NCI-H2029 (cell line): ENCODE results near the gene TMCO2.

ENCODE experiments used
- DNase-seq: peaks from one replicate; lab custom pipeline; 2025; lab: John Stamatoyannopoulos, UW

Gene TMCO2

DNA sequence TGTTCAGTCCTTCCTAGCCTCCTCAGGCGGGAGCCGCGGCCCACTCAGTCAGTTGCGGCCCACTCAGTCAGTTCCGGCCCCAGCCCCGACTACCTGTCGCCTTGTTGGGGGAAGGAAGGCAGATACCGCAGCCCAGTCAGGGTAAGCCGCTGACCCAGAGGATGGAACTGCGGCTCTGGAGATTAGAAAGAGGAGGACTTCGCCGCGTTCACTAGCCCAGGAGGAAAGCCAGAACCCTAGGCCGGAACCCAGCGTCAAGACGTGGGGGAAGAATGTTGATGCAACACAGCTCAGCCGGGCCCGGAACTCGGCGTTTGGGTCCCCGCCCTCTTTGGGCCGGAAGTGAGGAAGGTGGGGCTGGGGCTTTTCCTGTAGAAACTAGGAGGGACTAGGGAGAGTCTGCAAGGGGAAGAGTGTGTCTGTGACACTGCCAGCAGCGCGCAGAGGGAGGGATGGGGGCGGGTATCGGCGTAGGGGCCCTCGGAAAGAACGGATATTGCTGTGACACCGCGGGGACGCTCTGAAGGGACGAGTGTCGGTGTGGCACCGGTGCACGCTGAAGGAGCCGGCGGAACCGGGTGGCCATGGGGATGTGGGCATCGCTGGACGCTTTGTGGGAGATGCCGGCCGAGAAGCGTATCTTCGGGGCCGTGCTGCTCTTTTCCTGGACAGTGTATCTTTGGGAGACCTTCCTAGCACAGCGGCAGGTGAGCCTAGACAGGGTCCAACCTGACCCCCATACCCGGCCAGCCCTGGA lies 10.1 kb downstream of the TMCO2 start, which contains the start of gene ZMPSTE24:
TSS of gene ZMPSTE24 (plus strand) at position 549 of the 757 bp plus-strand sequence. CDS start at position 585, 36 bp downstream.
- peak; percentile 100 for DNase-seq

DNA sequence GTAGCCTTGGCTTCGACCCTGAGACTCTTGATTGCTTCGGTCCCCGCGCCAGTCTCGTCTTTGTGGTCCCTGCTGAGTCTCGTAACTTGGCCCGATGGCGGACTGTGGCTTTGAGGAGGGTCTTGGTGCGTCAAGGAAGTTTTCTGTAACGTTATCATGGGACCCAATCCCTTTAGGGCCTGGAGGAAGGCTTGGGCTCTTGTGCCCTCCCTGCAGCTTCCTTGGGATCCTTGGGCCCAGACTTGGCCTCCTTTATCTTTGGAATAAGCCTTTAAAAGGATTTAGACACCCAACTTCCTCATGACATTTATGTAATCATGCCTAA lies 10.7 kb downstream of the TMCO2 start:
- peak; percentile 68 for DNase-seq

DNA sequence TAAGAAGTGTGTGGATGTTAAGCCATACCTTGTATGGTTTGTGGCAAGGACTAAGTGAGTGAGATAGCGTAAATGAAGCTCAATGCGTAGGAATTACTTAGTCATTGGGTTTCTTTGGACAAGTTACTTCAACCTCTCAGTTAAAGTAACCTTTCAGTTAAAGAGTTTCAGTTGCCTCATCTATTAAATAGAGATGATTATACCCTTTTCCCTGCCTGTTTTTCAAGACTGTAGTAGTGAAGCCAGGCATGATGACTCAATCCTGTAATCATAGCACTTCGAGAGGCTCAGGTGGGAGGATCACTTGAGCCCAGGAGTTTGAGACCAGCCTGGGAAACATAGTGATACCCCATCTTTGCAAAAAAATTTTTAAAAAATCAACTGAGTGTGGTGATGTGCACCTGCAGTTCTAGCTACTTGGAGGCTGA lies 16.6 kb downstream of the TMCO2 start:
- DNase-seq = no peak

DNA sequence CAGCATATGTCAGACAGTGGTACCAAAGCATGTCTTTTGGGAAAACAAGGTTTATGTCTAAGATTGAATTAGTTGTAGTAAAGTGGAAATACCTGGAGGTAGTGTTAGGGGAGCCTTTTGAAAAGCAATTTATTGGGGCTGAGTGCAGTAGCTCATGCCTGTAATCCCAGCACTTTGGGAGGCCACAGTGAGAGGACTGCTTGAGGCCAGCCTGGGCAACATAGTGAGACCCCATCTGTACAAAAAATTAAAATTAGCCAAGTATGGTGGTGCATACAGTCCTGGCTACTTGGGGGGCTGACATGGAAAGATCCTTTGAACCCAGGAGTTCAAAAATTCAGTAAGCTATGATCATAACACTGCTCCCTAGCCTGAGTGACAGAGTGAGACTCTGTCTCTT lies 17.6 kb downstream of the TMCO2 start:
- no peak for DNase-seq

DNA sequence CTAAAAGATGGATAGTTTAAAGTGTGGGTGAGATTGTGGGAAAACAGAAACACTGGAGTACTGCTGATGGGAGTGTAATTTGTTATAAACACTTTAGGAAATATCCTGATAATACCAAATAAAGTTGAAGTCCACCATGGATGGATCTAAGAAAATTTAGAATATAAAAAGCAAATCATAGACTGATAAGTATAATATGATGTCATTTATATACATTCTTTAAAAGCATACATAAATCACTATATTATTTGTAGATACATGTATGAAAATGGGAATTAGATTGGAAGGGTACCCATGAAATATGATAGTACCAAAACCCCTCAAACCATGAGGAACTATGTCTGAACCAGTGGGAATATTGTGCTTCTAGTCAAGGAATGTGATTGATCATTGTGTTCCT lies 18.2 kb downstream of the TMCO2 start:
- no peak for DNase-seq

DNA sequence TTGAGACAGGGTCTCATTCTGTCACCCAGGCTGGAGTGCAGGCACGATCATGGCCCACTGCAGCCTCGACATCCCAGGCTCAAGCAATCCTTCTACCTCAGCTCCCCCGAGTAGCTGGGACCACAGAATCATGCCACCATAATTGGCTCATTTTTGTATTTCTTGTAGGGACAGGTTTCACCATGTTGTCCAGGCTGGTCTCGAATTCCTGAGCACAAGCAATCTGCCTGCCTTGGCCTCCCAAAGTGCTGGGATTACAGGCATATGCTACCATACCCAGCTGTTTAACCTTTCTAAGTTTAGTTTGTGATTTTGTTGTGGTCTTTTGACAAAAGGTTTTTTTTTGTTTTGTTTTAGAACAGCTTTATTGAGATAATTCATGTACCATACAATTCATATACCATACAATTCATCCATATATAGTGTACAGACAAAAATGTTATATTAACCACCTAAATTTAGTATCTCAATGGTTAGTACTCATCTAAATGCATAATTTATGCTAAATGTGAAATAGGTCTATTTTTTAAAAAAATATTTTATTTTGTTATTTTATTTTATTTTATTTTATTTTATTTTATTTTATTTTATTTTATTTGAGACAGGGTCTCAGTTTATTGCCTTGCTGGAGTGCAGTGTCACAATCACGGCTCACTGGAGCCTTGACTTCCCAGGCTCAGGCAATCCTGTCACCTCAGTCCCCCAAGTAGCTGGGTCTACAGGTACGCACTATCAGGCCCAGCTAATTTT lies 19.2 kb downstream of the TMCO2 start:
- no peak for DNase-seq

DNA sequence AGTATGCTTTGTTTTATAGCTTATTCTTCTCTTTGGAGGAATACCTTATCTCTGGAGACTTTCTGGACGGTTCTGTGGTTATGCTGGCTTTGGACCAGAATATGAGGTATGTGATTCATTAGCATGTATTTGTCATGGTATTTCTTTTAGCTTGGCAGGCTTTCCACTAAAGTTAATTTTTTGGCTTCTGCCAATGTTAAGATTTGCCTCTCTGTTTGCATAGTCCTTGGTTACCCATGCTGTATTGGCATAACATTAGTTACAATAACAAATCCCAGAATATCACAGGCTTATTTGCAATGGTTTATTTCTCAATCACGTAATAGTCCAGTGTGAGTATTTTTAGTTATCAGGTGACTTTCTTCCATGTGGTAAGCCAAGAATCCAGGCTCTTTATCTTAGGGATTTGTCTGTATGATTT lies 20.0 kb downstream of the TMCO2 start:
- no peak for DNase-seq

DNA sequence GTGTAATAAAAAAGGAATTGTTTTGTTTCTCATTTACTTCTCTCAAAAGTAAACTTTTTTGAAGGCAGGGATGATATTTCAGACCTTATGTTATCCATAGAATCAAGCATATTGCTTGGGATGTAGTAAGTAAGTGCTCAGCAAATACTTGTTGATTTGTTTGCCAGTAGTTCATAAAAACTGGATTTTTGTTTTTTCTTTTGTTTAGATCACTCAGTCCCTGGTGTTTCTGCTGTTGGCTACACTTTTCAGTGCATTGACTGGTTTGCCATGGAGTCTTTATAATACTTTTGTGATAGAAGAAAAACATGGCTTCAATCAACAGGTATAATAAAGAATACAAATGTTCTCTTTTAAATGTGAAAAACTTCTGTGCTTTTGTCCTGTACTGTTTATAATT lies 20.5 kb downstream of the TMCO2 start:
- no peak for DNase-seq

DNA sequence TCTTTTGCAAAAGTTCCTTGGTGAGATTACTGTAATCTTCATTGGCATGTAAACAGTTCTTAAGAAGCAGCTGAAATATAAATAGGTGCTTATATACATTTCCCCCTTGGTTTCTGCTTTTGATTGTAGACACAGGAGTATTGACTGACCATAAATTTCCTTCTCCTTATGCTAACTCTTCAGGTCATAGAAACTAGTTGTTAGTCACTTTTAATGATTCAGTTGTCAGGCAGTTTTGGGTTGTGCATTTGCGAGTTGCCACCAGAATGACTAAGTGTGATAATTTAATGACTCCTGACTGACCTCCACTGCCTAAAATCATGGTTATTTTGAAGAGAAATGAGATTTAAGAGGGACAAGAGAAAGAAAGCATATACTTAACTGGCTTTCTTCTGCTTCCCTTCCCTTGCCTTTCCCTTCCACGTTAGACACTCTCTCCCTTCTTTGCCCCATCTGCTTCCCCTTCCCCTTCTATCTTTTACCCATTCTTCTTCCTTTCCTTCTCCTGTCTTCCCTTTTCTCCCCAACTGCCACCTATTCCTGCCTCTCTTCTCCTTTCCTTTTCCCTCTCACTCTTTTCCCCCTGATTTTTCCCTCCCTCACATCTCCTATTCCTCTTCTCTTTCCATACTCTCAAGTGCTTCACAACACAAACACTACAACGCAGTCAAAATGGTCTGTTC lies 22.6 kb downstream of the TMCO2 start:
- no peak for DNase-seq

DNA sequence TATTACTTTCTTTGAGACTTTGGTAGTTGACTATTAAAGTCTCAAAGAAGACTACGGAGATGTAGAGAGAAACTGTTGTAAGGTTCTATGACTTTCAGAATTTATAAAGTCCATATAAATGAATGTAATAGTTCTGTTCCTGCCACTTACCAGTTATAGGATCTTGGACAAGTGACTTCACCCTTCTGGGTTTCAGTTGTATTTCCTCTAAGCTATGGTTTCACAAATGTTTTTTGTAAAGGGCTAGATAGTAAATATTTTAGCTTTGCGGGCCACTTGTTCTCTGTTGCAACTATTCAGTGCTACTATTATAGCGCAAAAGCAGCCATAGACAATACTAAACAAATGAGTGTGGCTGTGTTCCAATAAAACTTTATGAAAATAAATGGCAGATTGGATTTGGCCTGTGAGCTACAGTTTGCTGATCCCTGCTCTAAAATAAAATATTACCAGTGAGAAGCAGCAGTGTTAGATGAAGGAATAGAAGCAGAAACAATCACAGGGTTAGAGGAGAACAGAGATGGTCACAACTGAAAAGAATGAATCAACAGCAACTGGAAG lies 25.0 kb downstream of the TMCO2 start:
- no peak for DNase-seq

DNA sequence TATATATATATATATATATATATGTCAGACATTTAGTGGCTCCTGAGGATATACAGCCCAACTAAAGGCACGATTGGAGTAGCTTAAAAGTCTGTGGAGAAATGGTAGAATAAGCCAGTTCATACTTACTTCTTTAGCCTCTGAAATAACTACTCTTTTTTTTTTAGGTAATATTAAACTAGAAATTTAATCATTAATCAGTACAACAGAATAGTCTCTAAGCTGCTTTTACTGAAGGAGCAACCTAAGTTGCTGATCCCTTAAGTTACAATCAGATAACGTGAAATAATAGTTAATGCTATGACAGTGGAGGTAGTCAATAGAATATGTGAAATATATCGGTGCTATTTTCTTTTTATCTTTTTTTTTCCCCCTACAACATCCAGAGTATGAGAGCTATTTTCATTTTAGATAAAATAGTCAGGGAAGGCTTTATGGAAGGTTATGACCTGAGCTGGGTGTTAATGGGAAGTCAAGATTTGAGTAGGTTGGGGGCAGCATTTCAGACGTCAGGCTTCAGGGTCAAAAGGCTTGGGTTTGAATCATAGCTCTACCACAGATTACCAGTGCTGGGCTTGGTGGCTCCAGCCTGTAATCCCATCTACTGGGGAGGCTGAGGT lies 25.9 kb downstream of the TMCO2 start:
- no peak for DNase-seq

DNA sequence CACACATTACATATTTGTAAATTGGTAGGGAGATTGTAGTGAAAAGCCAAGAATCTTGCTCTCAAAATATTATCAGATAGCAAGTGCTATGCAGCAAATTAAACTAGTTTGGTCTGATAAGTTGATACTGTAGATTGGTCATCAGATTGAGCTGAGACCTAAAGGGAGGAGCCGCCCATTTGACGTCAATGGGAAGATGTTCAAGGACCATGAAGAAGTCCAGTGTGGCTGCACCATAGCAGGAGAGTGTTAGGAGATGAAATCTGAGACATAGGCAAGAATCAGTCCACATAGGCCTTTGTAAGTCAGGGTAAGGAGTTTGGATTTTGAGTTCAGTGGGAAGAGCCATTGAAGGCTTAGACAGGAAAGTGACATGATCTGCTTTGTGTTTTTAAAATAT lies 26.6 kb downstream of the TMCO2 start:
- no peak for DNase-seq

DNA sequence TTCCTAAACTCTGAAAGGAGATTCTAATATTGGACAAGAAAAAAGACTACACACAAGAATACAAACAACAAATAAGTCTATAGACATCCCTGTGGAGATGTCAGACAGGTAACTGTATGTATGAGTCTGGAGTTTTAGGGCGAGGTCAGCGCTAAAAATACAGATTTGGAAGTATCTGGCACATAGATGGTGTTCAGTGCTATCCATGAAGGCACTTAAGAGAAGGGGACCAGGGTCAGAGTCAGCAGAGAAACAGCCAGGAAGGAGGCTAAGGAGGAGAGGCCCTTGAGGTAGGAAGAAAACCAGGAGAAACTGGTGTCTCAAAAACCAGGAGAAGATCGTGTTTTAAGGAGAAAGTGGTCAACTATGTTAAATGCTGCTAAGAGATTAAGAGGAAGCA lies 28.4 kb downstream of the TMCO2 start:
- no peak for DNase-seq

DNA sequence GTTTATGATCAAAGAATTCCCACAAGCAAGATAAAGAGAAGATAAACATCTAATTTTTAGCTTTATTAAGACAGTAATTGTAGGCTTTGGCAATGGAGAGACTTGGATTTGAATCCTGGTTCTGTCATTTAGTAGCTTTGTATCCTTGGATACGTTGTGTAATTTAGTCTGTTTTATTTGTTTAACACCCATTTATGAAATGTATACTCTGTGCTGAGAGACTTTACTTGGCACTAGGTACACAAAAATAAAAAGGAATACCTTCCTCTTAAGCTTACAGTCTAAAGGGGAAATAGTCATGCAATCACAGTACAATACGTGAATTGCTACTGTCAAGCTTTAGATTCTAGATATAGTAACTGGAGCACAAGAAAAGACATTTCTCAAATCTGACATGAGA lies 34.1 kb downstream of the TMCO2 start:
- peak; percentile 100 for DNase-seq

DNA sequence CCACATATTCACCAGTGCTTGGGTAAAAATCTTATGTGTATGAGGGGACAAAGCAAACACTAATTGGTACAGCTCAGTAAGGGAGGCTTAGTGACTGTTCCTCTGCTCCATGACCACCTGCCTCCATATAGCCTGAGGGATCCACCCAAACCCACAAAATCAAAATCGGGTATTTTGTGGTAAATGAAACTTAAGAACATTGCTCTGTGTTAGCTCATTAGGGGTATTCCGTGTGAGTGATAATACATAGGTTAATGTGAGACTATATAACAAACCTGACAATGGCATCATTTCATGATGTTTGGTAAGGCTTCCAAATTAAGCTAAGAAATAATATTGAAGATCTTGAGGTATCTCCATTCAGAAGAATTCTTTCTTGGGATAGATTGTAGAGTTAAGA lies 43.6 kb downstream of the TMCO2 start:
- no peak for DNase-seq

DNA sequence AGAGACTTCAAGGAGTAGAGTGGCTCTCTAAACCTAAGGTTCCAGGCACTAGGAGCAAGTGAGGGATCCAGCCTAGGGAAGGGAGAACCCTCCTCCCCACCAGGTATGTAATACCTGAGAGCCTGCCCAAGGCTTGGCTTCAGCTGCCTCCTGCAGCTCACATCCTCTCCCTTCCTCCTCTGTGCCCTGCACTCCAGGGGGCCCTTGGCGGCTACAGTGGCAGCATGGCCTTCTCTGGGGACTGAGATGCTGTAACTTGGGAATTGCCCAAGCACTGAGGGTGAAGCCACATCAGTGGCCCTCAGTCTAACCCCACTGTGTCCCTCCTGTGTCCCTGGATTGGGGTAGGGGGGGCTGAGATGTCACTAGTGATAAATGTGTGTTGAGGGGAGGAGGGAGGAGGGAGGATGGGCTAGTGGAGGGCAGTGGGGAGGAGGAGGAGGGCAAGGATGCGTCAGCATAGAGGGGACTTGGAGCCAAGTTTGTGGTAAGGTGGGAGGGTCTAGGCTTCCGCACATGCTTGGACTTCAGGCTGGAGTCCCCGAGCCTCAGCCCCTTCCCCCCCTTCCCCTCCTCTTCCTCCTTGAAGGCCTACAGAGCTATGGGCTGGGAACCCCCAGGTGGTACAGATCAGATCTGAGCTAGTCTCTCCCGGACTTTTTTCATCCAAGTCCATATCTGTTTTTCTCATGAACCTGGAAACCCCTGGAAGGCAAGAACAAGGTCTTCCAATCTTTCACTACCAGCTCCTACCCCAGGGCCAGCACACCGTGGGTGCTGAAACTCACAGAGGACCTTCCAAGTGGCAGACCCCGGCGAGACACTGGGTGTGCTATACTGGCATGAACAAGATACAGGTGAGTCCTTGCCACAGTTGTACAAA lies 51.9 kb downstream of the TMCO2 start:
- no peak for DNase-seq

DNA sequence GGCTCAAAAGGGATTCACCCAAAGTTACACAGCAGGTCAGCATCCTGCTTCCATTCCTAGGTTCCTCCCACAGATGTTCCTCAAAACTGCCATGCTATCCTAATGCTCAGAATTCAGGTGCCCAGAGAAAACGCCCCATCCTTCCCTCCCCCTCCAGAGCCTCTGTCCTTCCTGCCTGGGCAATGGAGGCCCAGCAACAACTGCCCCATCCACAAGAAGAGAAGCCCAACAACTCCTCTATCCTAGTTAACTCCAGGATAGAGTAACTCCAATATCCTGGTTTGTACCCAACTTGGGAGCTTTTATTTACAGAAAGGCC lies 52.5 kb downstream of the TMCO2 start:
- no peak for DNase-seq

DNA sequence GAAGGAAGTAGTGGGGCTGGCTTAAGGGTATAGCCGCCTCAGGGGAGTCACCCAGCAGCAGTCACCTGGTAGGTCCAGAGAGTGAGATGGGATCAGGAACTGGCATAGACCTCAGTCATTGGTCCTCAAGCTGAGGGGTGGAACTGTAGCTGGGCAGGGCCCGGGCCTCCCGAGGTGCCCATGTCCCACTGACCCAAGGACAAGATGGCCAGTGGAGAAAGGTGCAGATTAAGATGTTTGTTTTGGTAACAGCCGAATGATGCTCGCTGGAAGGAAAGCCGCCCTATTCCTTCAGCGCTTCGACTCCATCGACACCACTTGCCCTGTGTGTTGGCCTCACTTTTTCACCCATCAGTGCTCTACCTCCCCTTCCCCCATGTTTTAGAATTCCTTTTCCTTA lies 52.9 kb downstream of the TMCO2 start:
- no peak for DNase-seq

DNA sequence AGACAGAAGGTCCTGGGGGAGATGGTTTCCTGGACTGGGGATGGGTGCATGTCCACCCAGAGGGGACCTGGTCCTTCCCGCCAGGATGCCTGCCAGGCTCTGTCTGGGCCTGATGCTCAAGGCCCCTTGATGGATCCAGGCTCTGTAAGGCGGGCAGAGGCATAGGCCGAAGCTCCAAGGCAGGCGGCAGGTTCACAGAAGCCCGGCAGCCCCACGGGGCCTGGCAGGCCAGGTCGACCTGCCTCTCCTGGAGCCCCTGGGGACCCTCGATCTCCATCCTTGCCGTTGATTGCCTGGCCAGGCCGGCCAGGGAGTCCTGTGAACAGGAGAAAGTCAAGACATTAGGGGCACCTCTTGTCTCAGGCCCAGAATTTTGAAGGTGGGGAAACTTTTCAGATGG lies 53.3 kb downstream of the TMCO2 start:
- no peak for DNase-seq
